GM21515 (cell line): Measurements from ENCODE around the gene LINGO3.

Source experiments
- ATAC-seq: cut with Tn5 transposase; IDR thresholded peaks from one replicate; pipeline ENCODE4 v1.9.1; 2021; ENCODE audit not compliant: unreplicated experiment

The LINGO3 gene

DNA sequence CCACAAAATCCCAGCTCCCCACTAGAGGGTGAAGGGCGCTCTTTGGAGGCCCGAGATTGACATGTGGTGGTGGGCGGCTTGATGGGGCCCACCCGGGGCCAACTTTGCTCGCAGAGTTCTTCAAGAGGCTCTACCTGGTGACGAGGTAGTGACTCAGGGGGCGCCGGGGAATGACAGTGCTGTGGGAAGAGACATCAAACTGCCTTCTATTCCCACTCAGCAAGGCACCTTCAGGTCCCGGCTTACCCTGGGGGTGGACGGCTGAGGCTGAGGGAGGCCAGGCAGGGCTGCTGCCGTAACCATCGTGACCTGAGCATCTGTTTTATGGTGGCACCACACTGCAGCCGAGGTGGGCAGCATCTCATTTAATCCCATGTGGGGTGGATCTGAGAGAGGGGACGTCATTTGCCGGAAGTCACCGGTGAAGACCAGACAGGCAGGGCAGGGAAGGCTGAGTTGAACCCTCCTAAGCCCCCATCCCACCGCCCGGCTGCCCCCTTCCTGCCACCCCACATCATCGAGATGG, 1.6 kb downstream of the LINGO3 start:
- ATAC-seq, result no peak

DNA sequence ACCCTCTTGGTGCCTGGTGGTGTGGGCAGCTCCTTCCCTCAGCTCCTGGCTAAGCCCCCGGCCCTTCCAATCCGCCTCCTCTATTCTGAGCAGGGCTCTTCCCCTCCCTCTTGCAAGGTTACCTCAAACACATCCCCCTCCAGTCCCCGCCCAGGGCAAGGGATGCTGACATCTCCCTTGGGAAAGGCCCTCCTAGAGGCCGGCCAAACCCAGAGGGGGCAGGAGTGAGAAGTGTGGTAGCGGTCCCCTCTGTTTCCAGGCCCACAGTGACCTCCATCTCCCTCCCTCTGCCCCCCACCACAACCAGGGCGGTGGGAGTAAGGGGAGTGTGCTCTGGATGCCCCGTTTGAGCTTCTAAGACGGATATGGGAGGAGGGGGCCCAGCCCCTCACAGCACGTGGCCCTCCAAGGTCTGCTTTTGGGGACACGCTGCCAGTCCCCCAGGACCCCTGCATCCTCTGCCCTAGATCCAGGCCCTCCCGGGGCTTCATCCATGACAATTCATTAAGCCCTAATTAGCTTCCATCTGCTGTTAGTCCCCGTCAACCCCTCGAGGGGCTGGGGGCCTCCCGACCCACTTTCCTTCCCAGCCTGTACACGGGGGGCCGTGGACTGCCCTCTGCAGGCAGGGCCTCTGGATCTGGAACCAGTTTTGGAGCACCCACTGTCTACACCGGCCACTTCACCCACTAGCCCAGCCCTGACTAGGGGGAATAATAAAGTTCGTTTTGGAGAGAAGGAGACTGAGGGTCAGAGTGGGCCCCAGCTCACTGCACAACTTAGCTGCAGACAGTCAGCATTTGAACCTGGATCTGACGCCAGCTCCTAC, 2.3 kb downstream of the LINGO3 start:
- ATAC-seq, result no peak

GRCh38 chr19:2303211-2303798, 4.6 kb downstream of the LINGO3 start:
- no peak for ATAC-seq

DNA sequence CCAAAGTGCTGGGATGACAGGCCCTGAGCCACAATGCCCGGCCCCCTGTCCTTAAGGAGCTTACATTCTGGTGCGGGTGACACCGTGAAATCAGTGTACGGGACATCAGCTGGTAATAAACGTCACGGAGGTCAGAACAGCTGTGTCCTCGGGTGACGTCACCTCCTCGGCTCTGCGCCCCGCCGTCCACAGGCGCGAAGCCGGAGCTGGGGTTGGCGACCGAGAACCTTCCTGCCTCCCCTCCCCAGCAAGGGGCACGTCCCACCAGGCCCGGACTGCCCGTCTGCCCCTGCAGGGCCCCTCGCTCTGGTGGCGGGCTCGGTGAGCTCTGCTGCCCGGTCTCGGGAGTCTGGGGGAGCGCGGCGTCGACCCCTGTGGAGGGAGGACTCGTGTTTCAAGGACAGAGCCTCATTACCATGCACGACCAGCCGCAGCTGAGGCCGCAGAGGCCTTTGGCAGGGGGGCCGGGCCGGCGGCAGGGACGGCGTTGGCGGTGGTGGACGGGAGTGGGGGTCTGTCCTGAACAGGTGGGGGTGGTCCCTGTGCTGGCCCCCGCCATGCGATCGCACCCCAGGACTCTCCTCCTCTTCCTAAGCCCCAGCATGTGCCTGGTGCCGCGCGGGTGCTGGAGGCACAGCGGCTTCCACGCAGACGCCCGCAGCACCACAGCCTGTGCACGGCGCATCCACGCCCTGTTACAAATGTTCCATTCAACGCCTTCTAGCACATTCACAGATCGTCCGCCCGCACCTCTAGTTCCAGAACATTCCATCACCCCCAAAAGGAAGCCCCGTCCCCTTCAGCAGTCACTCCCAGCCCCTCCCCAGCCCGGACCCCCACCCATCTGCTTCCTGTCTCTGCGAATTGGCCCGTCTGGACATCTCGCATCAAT, 5.4 kb downstream of the LINGO3 start:
- ATAC-seq, result no peak

DNA sequence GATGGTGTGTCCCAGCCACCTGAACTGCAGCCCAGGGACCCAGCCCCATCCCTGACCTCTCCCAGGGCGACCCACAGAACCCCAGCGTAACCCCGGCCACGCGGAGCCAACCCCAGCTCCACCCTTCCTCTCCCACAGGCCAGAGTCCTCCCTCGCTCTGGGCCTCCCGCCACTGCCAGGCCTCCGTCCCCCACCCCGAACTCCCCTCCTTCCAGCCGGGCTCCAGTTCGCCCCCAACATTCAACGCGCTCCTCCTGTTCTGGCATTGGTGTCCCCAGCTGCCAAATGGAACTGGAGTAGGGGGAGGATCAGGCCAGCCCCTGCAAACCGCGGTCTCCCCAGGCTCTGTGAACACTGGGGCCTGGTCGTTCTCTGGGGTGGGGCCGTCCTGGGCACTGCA, 7.4 kb downstream of the LINGO3 start:
- ATAC-seq, result no peak

DNA sequence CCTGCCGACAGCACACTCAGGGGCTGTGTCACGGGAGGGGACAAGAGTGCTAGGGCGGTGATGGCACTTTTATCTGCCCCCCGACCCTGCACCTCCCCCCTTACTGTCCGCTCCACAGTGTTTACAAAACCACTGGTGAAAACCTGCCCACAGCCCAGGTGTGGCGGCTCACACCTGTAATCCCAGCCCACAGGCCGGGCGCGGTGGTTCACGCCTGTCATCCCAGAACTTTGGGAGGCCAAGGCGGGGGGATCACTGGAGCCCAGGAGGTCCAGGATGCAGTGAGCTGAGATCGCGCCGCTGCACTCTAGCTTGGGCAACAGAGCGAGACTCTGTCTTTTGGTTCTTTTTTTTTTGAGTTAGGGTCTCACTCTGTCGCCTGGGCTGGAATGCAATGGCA, 11.8 kb downstream of the LINGO3 start:
- ATAC-seq, result no peak

DNA sequence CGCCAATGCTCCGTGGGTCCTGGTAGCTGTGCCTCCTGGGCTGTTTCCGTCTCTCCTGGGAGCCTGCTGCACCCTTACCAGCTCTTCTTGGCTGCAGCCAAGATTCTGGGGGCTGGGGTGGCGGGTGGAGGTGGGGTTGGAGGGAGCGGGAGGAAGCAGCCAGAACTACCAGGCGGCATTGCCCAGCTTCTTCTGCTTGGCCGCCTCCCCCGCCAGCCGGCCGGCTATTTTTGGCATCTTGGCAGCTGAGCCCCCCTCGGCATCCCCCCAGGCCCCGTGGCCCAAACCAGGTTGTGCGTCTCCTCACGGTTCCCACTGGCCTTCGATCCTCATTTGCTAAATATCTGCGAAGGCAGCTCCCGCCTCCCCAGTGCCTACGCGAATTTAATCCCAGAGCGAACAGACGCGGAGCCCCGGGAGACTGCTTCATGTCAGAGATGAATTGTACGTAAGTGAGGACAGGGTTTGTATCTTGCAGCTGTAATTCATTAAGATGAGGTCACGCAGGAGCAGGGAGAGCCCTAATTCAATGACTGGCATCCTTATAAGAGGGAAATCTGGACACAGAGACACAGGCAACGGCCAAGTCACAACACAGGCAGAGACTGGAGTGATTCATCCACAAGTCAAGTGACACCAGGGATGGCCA, 13.1 kb downstream of the LINGO3 start:
- ATAC-seq, result no peak

- no peak for ATAC-seq
Observed at GRCh38 chr19:2291185-2291751, 16.7 kb downstream of the LINGO3 start.

GRCh38 chr19:2290441-2291184, 17.3 kb downstream of the LINGO3 start:
- no peak for ATAC-seq

- ATAC-seq, result no peak
Observed at GRCh38 chr19:2289714-2290435, 18.1 kb downstream of the LINGO3 start.

DNA sequence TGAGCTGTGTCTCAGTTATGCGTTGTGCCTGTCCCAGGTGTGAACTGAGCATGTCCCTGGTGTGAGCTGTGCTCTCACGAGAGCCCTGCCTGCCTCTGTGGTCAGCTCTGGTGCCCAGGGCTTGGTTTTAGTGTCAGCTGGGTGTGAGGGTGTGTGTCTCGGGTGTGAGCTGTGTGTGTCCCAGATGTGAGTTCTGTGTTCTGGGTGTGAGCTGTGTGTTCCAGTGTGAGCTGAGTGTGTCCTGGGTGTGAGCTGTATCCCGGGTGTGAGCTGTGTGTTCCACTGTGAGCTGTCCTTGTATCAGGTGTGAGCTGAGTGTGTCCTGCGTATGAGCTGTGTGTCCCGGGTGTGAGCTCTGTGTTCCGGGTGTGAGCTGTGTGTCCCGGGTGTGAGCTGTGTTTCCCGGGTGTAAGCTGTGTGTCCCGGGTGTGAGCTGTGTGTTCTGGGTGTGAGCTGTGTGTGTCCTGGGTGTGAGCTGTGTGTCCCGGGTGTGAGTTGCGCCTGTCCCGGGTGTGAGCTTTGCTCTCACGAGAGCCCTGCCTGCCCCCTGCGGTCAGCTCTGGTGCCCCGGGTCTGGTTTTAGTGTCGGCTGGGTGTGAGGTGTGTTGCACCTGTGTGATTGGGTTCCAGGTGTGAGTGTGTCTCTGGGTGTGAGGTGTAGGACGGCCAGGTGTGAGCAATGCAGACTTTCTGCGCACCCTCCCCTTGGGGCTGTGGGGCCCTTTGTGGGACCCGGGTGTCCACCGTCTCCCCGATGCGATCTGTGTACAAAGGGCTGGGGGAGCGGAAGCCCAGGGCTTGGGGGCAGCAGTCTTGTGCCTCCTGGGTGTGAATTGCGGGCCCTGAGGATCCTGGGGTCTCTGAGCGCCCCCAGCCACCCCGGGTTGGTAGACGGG, 18.9 kb downstream of the LINGO3 start:
- no peak for ATAC-seq

DNA sequence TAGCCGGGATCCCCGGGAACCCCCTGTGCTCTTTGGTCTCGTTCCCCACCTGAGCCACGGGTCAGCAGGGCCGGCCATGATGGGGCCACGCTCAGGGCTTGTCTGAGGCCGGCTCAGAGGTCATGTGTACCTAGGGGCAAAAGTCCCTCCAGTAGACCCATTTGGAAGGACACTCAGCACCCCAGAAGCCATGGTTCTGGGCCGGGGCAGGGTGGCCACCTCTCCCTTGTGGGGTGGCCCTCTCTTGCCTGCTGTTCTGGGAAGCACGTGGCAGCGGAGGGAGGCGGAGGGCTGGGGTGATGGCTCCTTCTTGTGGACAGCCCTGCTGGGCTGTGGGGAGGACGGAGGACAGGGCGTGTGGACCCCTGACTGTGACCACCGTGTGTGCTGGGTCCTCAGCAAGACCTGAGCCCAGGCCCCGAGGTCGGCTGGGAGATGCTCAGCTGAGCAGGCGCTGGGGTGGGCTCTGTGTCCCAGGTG, 19.6 kb downstream of the LINGO3 start:
- no peak for ATAC-seq

- ATAC-seq, result no peak
Observed at GRCh38 chr19:2287585-2288337, 20.2 kb downstream of the LINGO3 start.

DNA sequence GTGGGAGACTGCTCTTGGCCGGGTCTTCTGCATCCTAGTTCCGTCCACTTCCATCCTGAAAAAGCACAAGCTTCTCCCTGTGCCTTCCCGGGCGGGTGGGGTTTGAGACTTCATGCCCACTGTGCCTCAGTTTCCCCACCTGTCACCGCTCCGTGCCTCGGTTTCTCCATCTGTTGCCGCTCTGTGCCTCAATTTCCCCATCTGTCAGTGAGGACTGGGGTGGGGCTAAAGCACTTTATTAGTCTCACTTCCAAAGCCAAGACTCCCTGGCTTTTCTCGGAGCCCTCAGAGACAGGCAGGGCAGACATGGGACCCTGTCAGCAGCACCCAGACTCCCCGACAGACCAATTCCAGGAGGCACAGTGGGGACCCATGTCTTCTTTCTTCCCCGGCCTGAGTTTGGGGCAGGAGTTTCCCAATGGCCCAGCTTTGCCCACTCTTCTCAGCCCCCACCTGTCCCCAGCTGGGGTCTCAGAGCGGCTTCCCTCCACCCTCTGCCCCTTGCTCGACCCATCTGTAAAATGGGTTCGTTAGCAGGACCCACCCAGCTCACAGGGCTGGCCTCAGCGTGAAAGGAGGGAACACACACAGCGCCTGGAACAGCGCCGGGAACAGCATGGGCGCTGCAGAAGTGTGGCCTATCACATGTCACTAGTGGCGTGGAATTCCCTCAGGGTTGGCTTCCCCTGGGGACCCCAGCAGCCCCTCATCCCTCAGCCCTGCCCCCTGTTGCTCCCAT, 21.4 kb downstream of the LINGO3 start:
- no peak for ATAC-seq

DNA sequence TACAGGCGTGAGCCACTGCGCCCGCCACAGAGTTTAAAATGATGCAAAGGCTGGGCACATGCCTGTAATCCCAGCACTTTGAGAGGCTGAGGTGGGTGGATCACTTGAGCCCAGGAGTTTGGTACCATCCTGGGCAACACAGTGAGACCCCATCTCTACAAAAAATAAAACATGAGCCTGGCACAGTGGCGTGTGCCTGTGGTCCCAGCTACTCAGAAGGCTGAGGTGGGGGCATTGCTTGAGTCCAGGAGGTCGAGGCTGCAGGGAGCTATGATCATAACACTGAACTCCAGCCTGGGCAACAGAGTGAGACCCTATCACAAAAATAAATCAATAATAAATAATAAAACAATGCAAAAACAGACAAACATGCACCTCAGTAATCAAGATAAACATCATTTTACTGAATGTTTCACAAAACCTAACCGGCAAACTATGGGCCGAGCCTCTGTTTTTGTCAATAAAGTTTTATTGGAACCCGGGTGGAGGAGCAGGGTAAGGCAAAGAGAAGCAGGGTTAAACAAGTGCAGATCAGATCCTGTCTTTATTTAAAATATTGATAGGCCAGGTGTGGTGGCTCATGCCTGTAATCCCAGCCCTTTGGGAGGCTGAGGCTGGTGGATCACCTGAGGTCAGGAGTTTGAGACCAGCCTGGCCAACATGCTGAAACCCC, 24.0 kb downstream of the LINGO3 start:
- no peak for ATAC-seq

GRCh38 chr19:2282862-2283237, 25.1 kb downstream of the LINGO3 start:
- no peak for ATAC-seq
